Endothelial cell of umbilical vein (primary cell): ENCODE measurements around the gene SULF2. TPM values are rescaled to one million over a fixed set of nuclear protein-coding genes. Genes with fewer than 3 reads are reported as not detected.

Experiments
- BruUV-seq: library from RNA; stranded (reverse); fragments of 400-500 nt; replicated peaks from 2 replicates; lab custom pipeline; 2021; lab: Mats Ljungman, UMichigan
- CTCF ChIA-PET: fragments of 300-600, 350-600 bp; sonication (Branson Sonifier 250); formaldehyde crosslinking; loops from one replicate; lab custom pipeline; 2021; ENCODE audit warnings: antibody characterized with exemption, inconsistent platforms; lab: Charles Lee
- POLR2A ChIA-PET: fragments of 300-600, 350-600 bp; sonication (Branson Sonifier 250); formaldehyde crosslinking; loops from one replicate; lab custom pipeline; 2021; ENCODE audit warnings: antibody characterized with exemption, inconsistent platforms; lab: Charles Lee
- DNase-seq: peaks from one replicate; pipeline ENCODE4 v3.0.0-alpha.2; 2011; ENCODE audit warnings: low read depth, low spot score
- FAIRE-seq: peaks from 2 replicates; lab custom pipeline; 2011; peaks lifted over from hg19 to GRCh38; lab: Jason Lieb, UNC
- H2AFZ ChIP-seq: 2 replicates; pipeline ENCODE4 v1.6.0; 2012; ENCODE audit warnings: low read depth, low read length, control low read depth, inconsistent platforms
- H3K27ac ChIP-seq: 2 replicates; pipeline ENCODE4 v1.5.1; 2011; ENCODE audit warnings: low read depth, mild to moderate bottlenecking, control low read depth, low read length, moderate library complexity; ENCODE audit not compliant: insufficient read depth
- H3K27me3 ChIP-seq, 2 experiments: 2 replicates each; pipeline versions ENCODE4 v1.6.0 to v1.6.1; 2011; ENCODE audit warnings: low read length in 2 of 2, mixed read lengths in 1 of 2; ENCODE audit not compliant: control insufficient read depth in 2 of 2, insufficient read depth in 2 of 2
- H3K36me3 ChIP-seq, 2 experiments: 2 replicates in 1 of 2; 3 replicates in 1 of 2; pipeline ENCODE4 v1.5.1; 2011; ENCODE audit warnings: low read length in 2 of 2, mild to moderate bottlenecking in 1 of 2, moderate library complexity in 1 of 2; ENCODE audit not compliant: control insufficient read depth in 2 of 2, insufficient read depth in 2 of 2; ENCODE audit errors: extremely low read depth in 1 of 2
- H3K4me1 ChIP-seq: 3 replicates; pipeline ENCODE4 v1.5.1; 2011; ENCODE audit warnings: mild to moderate bottlenecking, low read length; ENCODE audit not compliant: control insufficient read depth, insufficient read depth; ENCODE audit errors: extremely low read depth
- H3K4me2 ChIP-seq: 2 replicates; pipeline ENCODE4 v1.6.1; 2011; ENCODE audit warnings: low read length, control low read depth, mixed read lengths; ENCODE audit not compliant: insufficient read depth
- H3K4me3 ChIP-seq, 3 experiments: fragments of 200-600 bp in 1 of 3; sonication (generic), shearing (Covaris generic) in 1 of 3; replicated peaks in 1 of 3; 2 replicates each; pipeline ENCODE4 v1.5.1; 2011 to 2016; ENCODE audit warnings: control low read depth in 3 of 3, low read length in 3 of 3, mild to moderate bottlenecking in 2 of 3, inconsistent platforms in 1 of 3, low read depth in 1 of 3, moderate library complexity in 1 of 3; ENCODE audit not compliant: insufficient read depth in 1 of 3
- H3K79me2 ChIP-seq: 2 replicates; pipeline ENCODE4 v1.6.0; 2012; ENCODE audit warnings: low read length, inconsistent platforms; ENCODE audit not compliant: control insufficient read depth, insufficient read depth
- H3K9ac ChIP-seq: replicated peaks from 2 replicates; pipeline ENCODE3; 2011; ENCODE audit warnings: low read length, control low read depth; ENCODE audit not compliant: insufficient read depth; ENCODE audit errors: extremely low read depth
- H3K9me1 ChIP-seq: replicated peaks from 3 replicates; pipeline ENCODE4 v1.6.0; 2011; ENCODE audit warnings: mild to moderate bottlenecking, low read length; ENCODE audit not compliant: control insufficient read depth, insufficient read depth; ENCODE audit errors: extremely low read depth
- H3K9me3 ChIP-seq: replicated peaks from 2 replicates; pipeline ENCODE4 v1.5.1; 2012; ENCODE audit warnings: low read length, inconsistent platforms; ENCODE audit not compliant: control insufficient read depth, insufficient read depth
- H4K20me1 ChIP-seq: replicated peaks from 2 replicates; pipeline ENCODE3; 2011; ENCODE audit warnings: mild to moderate bottlenecking, low read length; ENCODE audit not compliant: control insufficient read depth, insufficient read depth; ENCODE audit errors: extremely low read depth
- CTCF ChIP-seq, 2 donors: IDR thresholded peaks; 1 replicate in 1 of 2; 2 replicates in 1 of 2; pipeline ENCODE4 v1.5.1; 2011; ENCODE audit warnings: low read length in 2 of 2, mild to moderate bottlenecking in 2 of 2, moderate library complexity in 2 of 2, control low read depth in 1 of 2, inconsistent platforms in 1 of 2, low read depth in 1 of 2; ENCODE audit not compliant: insufficient read depth in 1 of 2; ENCODE audit errors: extremely low read depth in 1 of 2
- EZH2 ChIP-seq: IDR thresholded peaks from 2 replicates; pipeline ENCODE4 v1.6.1; 2012; ENCODE audit warnings: borderline replicate concordance, low read depth, mild to moderate bottlenecking, moderate library complexity, low read length, inconsistent platforms; ENCODE audit not compliant: severe bottlenecking
- FOS ChIP-seq: IDR thresholded peaks from 2 replicates; pipeline ENCODE4 v1.6.1; 2011; ENCODE audit warnings: mild to moderate bottlenecking, low read length, moderate library complexity, borderline replicate concordance; ENCODE audit not compliant: insufficient read depth
- GATA2 ChIP-seq: IDR thresholded peaks from 2 replicates; pipeline ENCODE4 v1.7.0; 2011; ENCODE audit warnings: low read depth, mild to moderate bottlenecking, moderate library complexity, mixed read lengths, low read length; ENCODE audit not compliant: insufficient read length, insufficient read depth
- JUN ChIP-seq: IDR thresholded peaks from 2 replicates; pipeline ENCODE4 v1.6.1; 2011; ENCODE audit warnings: borderline replicate concordance, low read depth; ENCODE audit not compliant: insufficient read length, insufficient read depth
- MAX ChIP-seq: IDR thresholded peaks from 2 replicates; pipeline ENCODE4 v1.6.1; 2011; ENCODE audit not compliant: insufficient read depth, insufficient read length
- MYC ChIP-seq: IDR thresholded peaks from one replicate; pipeline ENCODE4 v1.6.1; 2011; ENCODE audit warnings: mild to moderate bottlenecking, low read depth, low read length
- POLR2A ChIP-seq: IDR thresholded peaks from 2 replicates; pipeline ENCODE4 v1.6.1; 2012; ENCODE audit warnings: low read depth, mild to moderate bottlenecking, control low read depth, low read length
- POLR2AphosphoS5 ChIP-seq: IDR thresholded peaks from 2 replicates; pipeline ENCODE4 v1.6.1; 2012; ENCODE audit warnings: low read depth, mild to moderate bottlenecking, control low read depth, low read length, moderate library complexity; ENCODE audit not compliant: insufficient read depth
- dilution Hi-C: fragments of 300-500 bp; cut with MboI; formaldehyde crosslinking; loops from one replicate; pipeline ENCODE4 v1.15.0; 2019; ENCODE audit warnings: low sequenced_read_pairs; ENCODE audit not compliant: extremely low pct_ligation_motif_present
- intact Hi-C: fragments of 100-400 bp; cut with micrococcal nuclease; formaldehyde crosslinking; loops from one replicate; pipeline ENCODE4 v1.10.0; 2022
- polyA plus RNA-seq, 4 experiments: library from polyadenylated mRNA; depleted of rRNA in 3 of 4; stranded (reverse) in 3 of 4; unstranded in 1 of 4; fragments of >200 nt; gene quantifications; 2 replicates each; pipeline versions ENCODE4 v1.2.1 to v1.2.3, GENCODE V29; 2011 to 2012; ENCODE audit warnings: missing spikeins in 1 of 4
- total RNA-seq: library from RNA; stranded (reverse); gene quantifications from 2 replicates; pipeline ENCODE4 v1.2.3, GENCODE V29; 2021

The SULF2 gene
- total and polyA plus RNA-seq, 2 donors (not counting 3 experiments of a cell fraction or from before 2014, with no cell fraction given), result 58.5 to 160 TPM

- intact Hi-C loops (no loop called here), dilution Hi-C loops (no loop called here)
- no peak for TF ChIP-seq POLR2A
- TF ChIP-seq MAX, result no peak
- TF ChIP-seq GATA2, result no peak
- TF ChIP-seq JUN, result no peak
- TF ChIP-seq EZH2, result no peak
- TF ChIP-seq MYC, result no peak
- no peak for TF ChIP-seq CTCF (IDR thresholded peaks at IDR 0.05; ENCODE audit: extremely low read depth in 1 of 2, insufficient read depth in 1 of 2, low read depth in 1 of 2, low read length in 2 of 2)
- TF ChIP-seq POLR2AphosphoS5, result no peak
- TF ChIP-seq FOS, result no peak
- FAIRE-seq (no peak), DNase-seq (no peak)
- BruUV-seq, result no TSS peak
- Histone ChIP-seq H3K27me3 (no peaks in the 10 kb centered on the region), H3K79me2 (peaks cover 18% of the 10 kb centered on the region), H3K9me3 (no peaks in the 10 kb centered on the region), H3K4me3 (no peak overlapping the region), H3K27ac (no peak overlapping the region), H3K36me3 (no peaks in the 10 kb centered on the region), H2AFZ (no peak overlapping the region), H3K9me1 (no peaks in the 10 kb centered on the region), H3K9ac (no peak overlapping the region), H4K20me1 (no peaks in the 10 kb centered on the region), H3K4me1 (peaks cover 15% of the 10 kb centered on the region), H3K4me2 (no peak overlapping the region)
- ChIA-PET CTCF (interaction anchor here (1.1 to 1.4 kb wide), 3 partner anchors 231 to 409 kb away, joined by 3 to 7 read pairs (median 4); no protein-coding TSS in a partner anchor), POLR2A (no interaction called here)
Measured at GRCh38 chr20:47614703-47615309, 170.5 kb downstream of the SULF2 start.
